ENCODE measurements around the gene BCR. TPM values are rescaled to one million over a fixed set of nuclear protein-coding genes. Genes with fewer than 3 reads are reported as not detected.

Gene BCR
- total RNA-seq, 1 donor, result 28.6 TPM

- Histone ChIP-seq H2AFZ (ENCODE audit: low read length) (no peak overlapping the region), H3K4me2 (ENCODE audit: insufficient read depth, low read length) (no peak overlapping the region), H3K79me2 (ENCODE audit: insufficient read depth, low read length) (peaks cover 63% of the 10 kb centered on the region), H3K27me3 (ENCODE audit: insufficient read depth, low read length) (no peaks in the 10 kb centered on the region), H3K9me3 (ENCODE audit: low read depth, low read length) (no peaks in the 10 kb centered on the region), H3K27ac (ENCODE audit: low read depth, low read length) (no peak overlapping the region), H3K4me1 (ENCODE audit: insufficient read depth, low read length) (peaks cover 12% of the 10 kb centered on the region), H3K4me3 (ENCODE audit: insufficient read depth, low read length) (no peak overlapping the region), H3K36me3 (ENCODE audit: insufficient read depth, low read length) (no peaks in the 10 kb centered on the region), H4K20me1 (ENCODE audit: insufficient read depth, low read length) (peaks cover 61% of the 10 kb centered on the region)
- no peak for TF ChIP-seq CTCF (IDR thresholded peaks at IDR 0.05; ENCODE audit: extremely low read depth, low read depth, low read length)
- no peak for DNase-seq (ENCODE audit: insufficient read length, low spot score, missing footprints)
Observed at GRCh38 chr22:23212061-23213021, 32.0 kb downstream of the BCR start.

- peaks cover 61% of the 10 kb centered on the region for H4K20me1 ChIP-seq (ENCODE audit: insufficient read depth, low read length)
- H2AFZ ChIP-seq (ENCODE audit: low read length), result no peak overlapping the region
- no peak overlapping the region for H3K4me2 ChIP-seq (ENCODE audit: insufficient read depth, low read length)
- H3K79me2 ChIP-seq (ENCODE audit: insufficient read depth, low read length), result peaks cover 64% of the 10 kb centered on the region
- no peaks in the 10 kb centered on the region for H3K9me3 ChIP-seq (ENCODE audit: low read depth, low read length)
- TF ChIP-seq CTCF (IDR thresholded peaks at IDR 0.05; ENCODE audit: extremely low read depth, low read depth, low read length), result no peak
- H3K27ac ChIP-seq (ENCODE audit: low read depth, low read length), result no peak overlapping the region
- no peak for DNase-seq (ENCODE audit: insufficient read length, low spot score, missing footprints)
- no peak overlapping the region for H3K4me3 ChIP-seq (ENCODE audit: insufficient read depth, low read length)
- H3K4me1 ChIP-seq (ENCODE audit: insufficient read depth, low read length), result peaks cover 12% of the 10 kb centered on the region
- no peaks in the 10 kb centered on the region for H3K27me3 ChIP-seq (ENCODE audit: insufficient read depth, low read length)
- H3K36me3 ChIP-seq (ENCODE audit: insufficient read depth, low read length), result no peaks in the 10 kb centered on the region
Observed at GRCh38 chr22:23213022-23213555, 32.8 kb downstream of the BCR start.

GRCh38 chr22:23213581-23214334 is 33.4 kb downstream of the BCR start:
- Histone ChIP-seq H2AFZ (ENCODE audit: low read length) (no peak overlapping the region), H4K20me1 (ENCODE audit: insufficient read depth, low read length) (peaks cover 66% of the 10 kb centered on the region), H3K4me3 (ENCODE audit: insufficient read depth, low read length) (no peak overlapping the region), H3K9me3 (ENCODE audit: low read depth, low read length) (no peaks in the 10 kb centered on the region), H3K4me2 (ENCODE audit: insufficient read depth, low read length) (no peak overlapping the region), H3K79me2 (ENCODE audit: insufficient read depth, low read length) (peaks cover 69% of the 10 kb centered on the region), H3K36me3 (ENCODE audit: insufficient read depth, low read length) (no peaks in the 10 kb centered on the region), H3K27me3 (ENCODE audit: insufficient read depth, low read length) (no peaks in the 10 kb centered on the region), H3K27ac (ENCODE audit: low read depth, low read length) (no peak overlapping the region), H3K4me1 (ENCODE audit: insufficient read depth, low read length) (peaks cover 12% of the 10 kb centered on the region)
- TF ChIP-seq CTCF (IDR thresholded peaks at IDR 0.05; ENCODE audit: extremely low read depth, low read depth, low read length), result no peak
- DNase-seq (ENCODE audit: insufficient read length, low spot score, missing footprints), result no peak

Data from osteoblast (primary cell).